Activated naive CD8-positive, alpha-beta T cell treated with anti-CD3 and anti-CD28 coated beads, Interleukin-2, amount 50 U/mL, for 16 hours (primary cell): ENCODE measurements around the gene RPLP2.

Experiments used
- DNase-seq: peaks from one replicate; pipeline ENCODE4 v3.0.0-alpha.2; 2020; ENCODE audit warnings: low read depth, low spot score

The RPLP2 gene

DNA sequence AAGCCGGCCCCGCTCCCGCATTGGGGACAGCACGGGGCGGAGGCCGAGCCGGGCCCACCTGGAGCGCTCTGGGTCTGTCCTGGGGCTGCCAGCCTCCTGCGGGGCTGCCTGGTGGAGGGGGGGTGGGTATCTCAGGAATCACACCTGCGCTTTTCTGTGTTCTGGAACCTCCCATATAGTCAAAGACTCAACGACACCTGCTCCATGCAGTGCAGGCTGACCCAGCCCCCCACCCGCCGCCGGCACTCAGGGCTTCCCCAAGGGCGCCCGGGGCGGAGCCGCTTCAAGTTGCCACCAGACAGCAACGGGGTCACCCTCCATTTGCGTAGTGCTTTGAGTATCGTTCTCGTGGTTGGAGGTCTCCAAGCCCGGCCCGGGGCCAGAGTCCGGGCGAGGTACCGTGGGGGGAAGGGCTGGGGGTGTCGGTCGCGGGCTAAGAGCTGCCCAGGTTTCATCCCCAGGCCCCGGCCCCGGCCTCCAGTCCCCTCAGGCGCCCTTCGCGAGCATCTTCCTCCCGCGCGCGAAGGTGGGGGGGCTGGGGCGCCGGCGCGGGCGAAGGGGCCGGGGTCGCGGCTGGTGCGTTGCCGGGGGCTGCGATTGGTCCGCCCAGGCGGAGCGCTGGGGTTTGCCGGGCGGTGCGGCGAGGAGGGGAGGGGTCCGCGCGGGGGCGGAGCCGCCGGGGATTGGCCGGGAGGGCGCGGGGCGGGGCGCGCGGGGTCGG is 39.5 kb downstream of the RPLP2 start:
- DNase-seq: no peak

DNA sequence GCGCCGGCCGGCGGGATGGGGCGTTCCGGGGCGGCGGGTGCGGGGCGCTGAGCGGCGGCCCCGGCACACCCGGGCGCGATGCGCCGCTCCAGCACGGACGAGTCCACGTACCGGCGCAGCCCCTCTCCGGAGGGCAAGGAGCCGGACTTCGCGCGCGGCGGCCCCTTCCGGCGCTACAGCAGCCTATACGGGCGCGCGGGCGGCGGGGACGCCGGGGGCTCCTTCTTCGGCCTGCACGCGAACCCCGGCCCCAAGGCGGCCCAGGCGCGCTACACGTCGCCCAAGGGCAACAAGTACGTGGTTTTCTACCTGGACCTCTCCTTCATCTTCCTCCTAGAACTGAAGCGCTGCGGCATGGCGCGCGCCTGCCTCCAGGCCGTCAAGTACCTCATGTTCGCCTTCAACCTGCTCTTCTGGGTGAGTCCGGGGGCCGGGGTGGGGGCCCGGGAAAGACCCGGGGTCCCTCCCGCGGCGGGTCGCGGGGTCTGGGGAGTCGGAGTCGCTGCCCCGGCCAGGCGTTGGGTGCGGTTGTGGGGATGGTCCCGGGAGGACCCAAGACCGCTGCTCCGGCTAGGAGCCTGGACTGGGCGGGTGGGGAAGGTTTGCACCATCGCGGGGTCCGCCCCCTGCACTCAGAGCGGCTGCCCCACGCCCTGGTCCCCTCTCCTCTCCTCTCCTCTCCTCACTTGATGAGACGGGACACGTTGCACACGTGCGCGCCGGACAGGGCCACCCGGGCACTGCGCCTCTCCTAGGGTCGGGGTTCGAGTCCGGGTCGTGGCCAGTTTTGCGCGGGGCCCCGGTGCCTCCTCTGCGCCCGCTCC is 40.4 kb downstream of the RPLP2 start:
- DNase-seq: no peak

DNA sequence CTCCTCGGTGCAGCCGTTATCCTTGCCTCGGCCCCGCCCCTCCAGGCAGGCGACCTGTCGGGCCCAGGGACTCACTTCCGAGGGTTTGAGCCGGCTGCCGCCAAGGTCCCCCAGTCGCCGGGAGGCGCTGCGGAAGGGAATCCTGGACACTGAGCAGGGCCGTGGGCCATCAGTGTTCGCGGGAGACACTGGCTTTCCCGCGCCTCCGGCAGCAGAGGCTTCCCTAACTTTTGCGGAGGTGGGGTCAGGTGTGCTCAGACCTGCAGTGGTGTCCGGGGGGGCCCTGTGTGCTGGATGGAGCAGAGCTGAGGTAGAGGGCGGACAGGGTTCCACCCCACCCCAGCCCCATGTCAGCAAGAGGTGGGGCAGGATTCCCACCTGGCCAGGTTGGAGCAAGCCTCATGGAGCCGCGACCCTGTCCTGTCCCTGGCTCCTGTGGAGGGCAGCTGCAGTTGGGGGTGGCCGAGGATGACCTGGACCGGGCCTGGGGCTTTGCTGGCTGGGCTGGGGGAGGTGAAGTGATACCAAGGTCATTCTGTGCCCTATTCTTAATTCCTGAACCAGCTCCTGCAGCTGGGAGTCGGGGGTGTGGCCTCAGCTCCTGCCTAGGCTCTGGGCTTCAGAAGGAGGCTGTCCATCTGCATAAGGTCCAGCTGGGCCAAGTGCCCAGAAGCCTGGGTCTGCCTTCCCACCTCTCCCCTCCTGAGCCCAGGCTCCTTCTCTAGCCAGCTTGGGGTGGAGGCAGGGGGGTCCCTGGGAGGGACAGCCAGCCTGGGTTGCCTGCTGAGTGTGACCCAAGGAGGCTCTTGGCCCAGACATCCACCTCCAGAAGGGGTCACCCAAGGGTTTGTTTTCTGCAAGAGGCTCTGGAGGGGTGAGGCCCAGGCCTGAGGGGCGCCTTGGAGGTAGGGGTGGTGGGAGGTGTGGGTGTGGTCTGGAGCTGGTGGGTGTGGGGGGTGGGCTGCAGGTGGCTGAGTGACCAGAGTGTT is 41.3 kb downstream of the RPLP2 start:
- no peak for DNase-seq

DNA sequence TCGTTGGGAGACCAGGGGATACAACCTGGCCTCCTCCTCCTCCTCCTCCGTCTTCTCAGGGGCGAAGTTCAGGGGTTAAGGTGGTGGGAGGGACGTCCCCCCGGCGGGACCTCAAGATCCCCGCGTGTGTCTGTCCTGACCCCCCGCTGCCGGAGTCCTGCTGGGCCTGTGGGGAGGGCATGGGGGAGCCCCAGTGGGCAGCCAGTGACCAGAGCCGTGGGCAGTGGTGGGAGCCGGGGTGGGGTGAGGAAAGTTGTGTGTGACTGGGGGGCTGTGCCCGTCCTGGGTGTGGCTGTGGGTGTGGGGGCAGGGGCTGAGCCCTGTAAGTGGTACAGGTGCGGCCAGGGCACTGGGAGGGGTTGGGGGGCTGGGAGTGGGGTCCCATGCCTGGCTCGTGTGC is 43.0 kb downstream of the RPLP2 start:
- no peak for DNase-seq

GRCh38 chr11:853682-854448 is 44.1 kb downstream of the RPLP2 start:
- no peak for DNase-seq

- DNase-seq: no peak
Observed at GRCh38 chr11:854601-855329, 45.0 kb downstream of the RPLP2 start.

- DNase-seq: no peak
Observed at GRCh38 chr11:855330-855674, 45.5 kb downstream of the RPLP2 start.

DNA sequence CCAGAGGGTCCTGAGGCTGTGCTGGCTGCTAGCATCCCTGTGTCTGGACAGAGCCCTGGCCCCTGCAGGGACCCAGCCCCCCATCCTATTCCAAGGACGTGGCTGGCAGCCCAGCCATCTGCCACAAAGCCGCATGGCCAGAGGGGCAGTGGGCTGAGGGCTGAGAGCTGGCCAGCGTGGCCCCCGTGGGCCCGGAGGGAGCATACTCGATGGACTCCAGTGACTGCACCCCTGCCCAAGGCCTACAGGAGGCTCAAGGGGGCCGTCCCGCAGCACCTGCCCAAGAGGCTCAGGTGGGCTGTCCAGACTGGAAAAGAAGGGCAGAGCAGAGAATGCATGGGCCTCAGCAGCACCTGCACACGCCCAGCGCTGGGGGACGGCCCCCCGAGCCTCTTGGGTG is 46.0 kb downstream of the RPLP2 start:
- DNase-seq: no peak

GRCh38 chr11:856397-856796 is 46.6 kb downstream of the RPLP2 start:
- DNase-seq: no peak

DNA sequence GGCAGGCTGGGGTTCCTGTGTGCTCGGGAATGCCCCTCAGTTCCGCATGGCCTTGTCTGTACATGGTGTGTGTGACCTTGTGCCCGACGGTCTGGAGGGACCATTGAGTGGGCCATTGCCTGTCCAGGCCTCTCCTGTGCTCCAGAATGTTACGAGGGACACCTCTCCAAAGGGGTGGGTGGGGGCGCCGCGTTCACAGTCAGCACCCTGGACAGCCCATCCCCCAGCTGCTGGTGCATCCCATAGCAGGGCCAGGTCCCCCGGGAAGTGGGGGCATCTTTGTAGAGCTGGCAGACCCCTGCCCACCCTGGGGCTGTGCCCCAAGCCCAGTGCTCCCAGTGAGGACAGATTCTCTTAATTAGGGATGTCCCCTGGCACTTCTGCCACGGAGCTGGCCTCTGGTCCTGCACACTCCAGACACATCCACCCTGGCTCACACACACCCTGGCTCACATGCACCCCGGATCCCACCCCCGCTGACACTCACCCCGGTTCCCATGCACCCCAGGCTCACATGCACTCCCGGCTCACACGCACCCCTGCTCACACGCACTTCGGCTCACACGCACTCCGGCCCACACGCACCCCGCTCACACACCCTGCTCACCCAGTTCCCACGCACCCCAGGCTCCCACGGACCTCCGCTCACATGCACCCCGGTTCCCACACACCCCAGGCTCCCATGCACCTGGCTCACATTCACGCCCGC is 48.4 kb downstream of the RPLP2 start:
- DNase-seq: no peak

DNA sequence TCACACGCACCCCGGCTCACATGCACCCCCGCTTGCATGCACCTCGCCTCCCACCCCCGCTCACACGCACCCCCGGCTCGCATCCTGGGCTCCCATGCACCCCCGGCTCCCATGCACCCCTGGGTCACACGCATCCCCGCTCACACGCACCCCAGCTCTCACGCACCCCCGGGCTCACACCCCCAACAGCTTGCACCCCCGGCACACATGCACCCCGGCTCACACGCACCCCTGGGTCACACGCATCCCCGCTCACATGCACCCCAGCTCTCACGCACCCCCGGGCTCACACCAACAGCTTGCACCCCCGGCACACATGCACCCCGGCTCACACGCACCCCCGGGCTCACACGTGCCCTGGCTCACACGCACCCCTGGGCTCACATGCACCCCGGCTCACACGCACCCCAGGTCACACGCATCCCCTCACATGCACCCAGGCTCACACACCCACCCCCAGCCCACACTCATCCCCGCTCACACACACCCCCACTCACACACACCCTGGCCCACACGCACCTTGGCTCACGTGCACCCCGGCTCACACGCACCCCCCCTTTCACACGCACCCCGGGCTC is 49.1 kb downstream of the RPLP2 start:
- no peak for DNase-seq

- no peak for DNase-seq
Observed at GRCh38 chr11:859394-860131, 49.8 kb downstream of the RPLP2 start.

- no peak for DNase-seq
Observed at GRCh38 chr11:860234-861104, 50.7 kb downstream of the RPLP2 start.

GRCh38 chr11:861105-861479 is 51.3 kb downstream of the RPLP2 start:
- DNase-seq: no peak

- no peak for DNase-seq
Observed at GRCh38 chr11:862081-862661, 52.4 kb downstream of the RPLP2 start.
